ENCODE measurements around the gene UCN3. TPM values are rescaled to one million over a fixed set of nuclear protein-coding genes. Genes with fewer than 3 reads are reported as not detected.

UCN3 gene
- total RNA-seq, 5 donors from 2014 or later (not counting 1 experiment from before 2014, with no cell fraction given), result not detected

- no peaks in the 10 kb centered on the region for H3K9me3 ChIP-seq
- no peak overlapping the region for H3K4me3 ChIP-seq (ENCODE audit: control insufficient read depth in 1 of 2, extremely low read depth in 1 of 2, low read length in 1 of 2)
- ChIA-PET POLR2A (no interaction called here), CTCF (no interaction called here)
- Mint-ChIP-seq H3K27me3 (peaks cover 10 to 12% of the 10 kb centered on the region in 2 donors), H3K36me3 (no peaks in the 10 kb centered on the region), H3K27ac (no peak overlapping the region), H3K4me3 (no peak overlapping the region), H3K4me1 (no peaks in the 10 kb centered on the region), H3K9me3 (peaks cover 4 to 22% (median 19%) of the 10 kb centered on the region in 3 donors)
- DNase-seq, result no peak
- H3K36me3 ChIP-seq (ENCODE audit: control insufficient read depth in 2 of 2, extremely low read depth in 1 of 2, insufficient read depth in 1 of 2, low read length in 1 of 2), result no peaks in the 10 kb centered on the region
- H3K27ac ChIP-seq (ENCODE audit: low read length), result no peak overlapping the region
- 94% methylated on average over 15 of the region's 18 CpGs for WGBS (ENCODE audit: insufficient coverage)
- ATAC-seq (replicated peaks in 1 of 4), result no peak
- H3K4me1 ChIP-seq (ENCODE audit: control insufficient read depth in 1 of 2, extremely low read depth in 1 of 2, insufficient read depth in 2 of 2, low read length in 2 of 2), result no peaks in the 10 kb centered on the region
- peaks cover 0 to 14% of the 10 kb centered on the region in 2 experiments for H3K27me3 ChIP-seq (replicated peaks in 1 of 2; ENCODE audit: control insufficient read depth in 2 of 2, extremely low read depth in 1 of 2, insufficient read depth in 2 of 2, low read length in 1 of 2)
Measured at GRCh38 chr10:5395168-5395567, 30.4 kb downstream of the UCN3 start.

GRCh38 chr10:5396556-5397300 lies 32.0 kb downstream of the UCN3 start:
- Mint-ChIP-seq H3K27ac (no peak overlapping the region), H3K9me3 (peaks cover 0 to 7% (median 3%) of the 10 kb centered on the region in 3 donors), H3K27me3 (peaks cover 10 to 12% of the 10 kb centered on the region in 2 donors), H3K4me1 (no peaks in the 10 kb centered on the region), H3K36me3 (no peaks in the 10 kb centered on the region), H3K4me3 (no peak overlapping the region)
- Histone ChIP-seq H3K9me3 (no peaks in the 10 kb centered on the region), H3K4me3 (ENCODE audit: control insufficient read depth in 1 of 2, extremely low read depth in 1 of 2, low read length in 1 of 2) (no peak overlapping the region), H3K4me1 (ENCODE audit: control insufficient read depth in 1 of 2, extremely low read depth in 1 of 2, insufficient read depth in 2 of 2, low read length in 2 of 2) (no peaks in the 10 kb centered on the region), H3K36me3 (ENCODE audit: control insufficient read depth in 2 of 2, extremely low read depth in 1 of 2, insufficient read depth in 1 of 2, low read length in 1 of 2) (no peaks in the 10 kb centered on the region), H3K27me3 (replicated peaks in 1 of 2; ENCODE audit: control insufficient read depth in 2 of 2, extremely low read depth in 1 of 2, insufficient read depth in 2 of 2, low read length in 1 of 2) (peaks cover 0 to 14% of the 10 kb centered on the region in 2 experiments), H3K27ac (ENCODE audit: low read length) (no peak overlapping the region)
- CTCF ChIA-PET, result no interaction called here
- WGBS (ENCODE audit: insufficient coverage), result 97% methylated on average over 4 of the region's 12 CpGs
- ATAC-seq (replicated peaks in 1 of 4) (no peak), DNase-seq (no peak)
- POLR2A ChIA-PET, result interaction anchor here in 1 of 2 donors (0.6 kb wide), 1 partner anchor 1884 kb away, joined by 3 read pairs; no protein-coding TSS in a partner anchor

- POLR2A ChIA-PET, result no interaction called here
Measured at GRCh38 chr10:5399332-5399731, 34.6 kb downstream of the UCN3 start.

GRCh38 chr10:5400468-5401240 lies 35.9 kb downstream of the UCN3 start:
- no peaks in the 10 kb centered on the region for H3K9me3 Mint-ChIP-seq
- H3K4me3 Mint-ChIP-seq, result no peak overlapping the region
- no peak overlapping the region for H3K27ac ChIP-seq (ENCODE audit: low read length)
- peaks cover 0 to 14% of the 10 kb centered on the region in 2 experiments for H3K27me3 ChIP-seq (replicated peaks in 1 of 2; ENCODE audit: control insufficient read depth in 2 of 2, extremely low read depth in 1 of 2, insufficient read depth in 2 of 2, low read length in 1 of 2)
- WGBS (ENCODE audit: insufficient coverage), result 87% methylated on average over 4 of the region's 9 CpGs
- H3K27ac Mint-ChIP-seq, result no peak overlapping the region
- ChIA-PET POLR2A (no interaction called here), CTCF (interaction anchor here in 1 of 2 donors (1.1 kb wide), 1 partner anchor 32 kb away, joined by 3 read pairs; no protein-coding TSS in a partner anchor)
- H3K36me3 ChIP-seq (ENCODE audit: control insufficient read depth in 2 of 2, extremely low read depth in 1 of 2, insufficient read depth in 1 of 2, low read length in 1 of 2), result no peaks in the 10 kb centered on the region
- ATAC-seq (replicated peaks in 1 of 4) (no peak), DNase-seq (no peak)
- no peaks in the 10 kb centered on the region for H3K9me3 ChIP-seq
- H3K27me3 Mint-ChIP-seq, result peaks cover 2 to 10% of the 10 kb centered on the region in 2 donors
- H3K4me3 ChIP-seq (ENCODE audit: control insufficient read depth in 1 of 2, extremely low read depth in 1 of 2, low read length in 1 of 2), result no peak overlapping the region
- no peaks in the 10 kb centered on the region for H3K4me1 ChIP-seq (ENCODE audit: control insufficient read depth in 1 of 2, extremely low read depth in 1 of 2, insufficient read depth in 2 of 2, low read length in 2 of 2)
- H3K36me3 Mint-ChIP-seq, result no peaks in the 10 kb centered on the region
- H3K4me1 Mint-ChIP-seq, result no peaks in the 10 kb centered on the region

More at GRCh38 chr10:5399332-5399731, 34.6 kb downstream of the UCN3 start:
- no peak for ATAC-seq (replicated peaks in 1 of 4)
- H3K27me3 ChIP-seq (replicated peaks in 1 of 2; ENCODE audit: control insufficient read depth in 2 of 2, extremely low read depth in 1 of 2, insufficient read depth in 2 of 2, low read length in 1 of 2), result peaks cover 0 to 14% of the 10 kb centered on the region in 2 experiments
- H3K9me3 Mint-ChIP-seq, result no peaks in the 10 kb centered on the region
- H3K4me3 Mint-ChIP-seq, result no peak overlapping the region
- H3K4me3 ChIP-seq (ENCODE audit: control insufficient read depth in 1 of 2, extremely low read depth in 1 of 2, low read length in 1 of 2), result no peak overlapping the region
- H3K27ac Mint-ChIP-seq, result no peak overlapping the region
- no CpG with 5 or more reads among the region's 6 CpGs for WGBS (ENCODE audit: insufficient coverage)
- CTCF ChIA-PET, result no interaction called here
- no peak overlapping the region for H3K27ac ChIP-seq (ENCODE audit: low read length)
- no peaks in the 10 kb centered on the region for H3K4me1 ChIP-seq (ENCODE audit: control insufficient read depth in 1 of 2, extremely low read depth in 1 of 2, insufficient read depth in 2 of 2, low read length in 2 of 2)
- no peaks in the 10 kb centered on the region for H3K36me3 ChIP-seq (ENCODE audit: control insufficient read depth in 2 of 2, extremely low read depth in 1 of 2, insufficient read depth in 1 of 2, low read length in 1 of 2)
- no peaks in the 10 kb centered on the region for H3K36me3 Mint-ChIP-seq
- H3K27me3 Mint-ChIP-seq, result peaks cover 3 to 10% of the 10 kb centered on the region in 2 donors
- no peak for DNase-seq
- no peaks in the 10 kb centered on the region for H3K4me1 Mint-ChIP-seq
- H3K9me3 ChIP-seq, result no peaks in the 10 kb centered on the region

- no peak for DNase-seq
- Mint-ChIP-seq H3K36me3 (no peaks in the 10 kb centered on the region), H3K27ac (no peak overlapping the region), H3K4me1 (no peaks in the 10 kb centered on the region), H3K4me3 (no peak overlapping the region), H3K9me3 (no peaks in the 10 kb centered on the region), H3K27me3 (peaks cover 0 to 5% of the 10 kb centered on the region in 2 donors)
- CTCF ChIA-PET, result no interaction called here
- ATAC-seq (replicated peaks in 1 of 4), result no peak
- POLR2A ChIA-PET, result no interaction called here
- Histone ChIP-seq H3K27me3 (replicated peaks in 1 of 2; ENCODE audit: control insufficient read depth in 2 of 2, extremely low read depth in 1 of 2, insufficient read depth in 2 of 2, low read length in 1 of 2) (peaks cover 0 to 8% of the 10 kb centered on the region in 2 experiments), H3K4me3 (ENCODE audit: control insufficient read depth in 1 of 2, extremely low read depth in 1 of 2, low read length in 1 of 2) (no peak overlapping the region), H3K27ac (ENCODE audit: low read length) (no peak overlapping the region), H3K4me1 (ENCODE audit: control insufficient read depth in 1 of 2, extremely low read depth in 1 of 2, insufficient read depth in 2 of 2, low read length in 2 of 2) (no peaks in the 10 kb centered on the region), H3K36me3 (ENCODE audit: control insufficient read depth in 2 of 2, extremely low read depth in 1 of 2, insufficient read depth in 1 of 2, low read length in 1 of 2) (no peaks in the 10 kb centered on the region), H3K9me3 (no peaks in the 10 kb centered on the region)
- 79% methylated on average over 2 of the region's 3 CpGs for WGBS (ENCODE audit: insufficient coverage)
Measured at GRCh38 chr10:5402798-5403197, 38.0 kb downstream of the UCN3 start.

- H3K27me3 Mint-ChIP-seq, result peaks cover 4 to 9% of the 10 kb centered on the region in 2 donors
Measured at GRCh38 chr10:5404208-5405041, 39.7 kb downstream of the UCN3 start, which contains the start of gene TUBAL3. Gene TUBAL3 (minus strand): TSS chr10:5404828. CDS start chr10:5404792, 36 bp downstream.

More at GRCh38 chr10:5404208-5405041, 39.7 kb downstream of the UCN3 start, which contains the start of gene TUBAL3:
- Histone ChIP-seq H3K27ac (ENCODE audit: low read length) (no peak within 1 kb of the TSS), H3K4me1 (ENCODE audit: control insufficient read depth in 1 of 2, extremely low read depth in 1 of 2, insufficient read depth in 2 of 2, low read length in 2 of 2) (no peaks in the 10 kb centered on the region), H3K36me3 (ENCODE audit: control insufficient read depth in 2 of 2, extremely low read depth in 1 of 2, insufficient read depth in 1 of 2, low read length in 1 of 2) (no peaks in the 10 kb centered on the region), H3K27me3 (replicated peaks in 1 of 2; ENCODE audit: control insufficient read depth in 2 of 2, extremely low read depth in 1 of 2, insufficient read depth in 2 of 2, low read length in 1 of 2) (no peaks in the 10 kb centered on the region), H3K9me3 (no peaks in the 10 kb centered on the region), H3K4me3 (ENCODE audit: control insufficient read depth in 1 of 2, extremely low read depth in 1 of 2, low read length in 1 of 2) (no peak within 1 kb of the TSS)
- H3K27ac Mint-ChIP-seq, result no peak within 1 kb of the TSS
- ChIA-PET CTCF (no interaction called here), POLR2A (interaction anchor here (0.5 kb wide), 2 partner anchors 300 to 461 kb away, joined by 5 to 6 read pairs; no protein-coding TSS in a partner anchor)
- no peak within 1 kb of the TSS for H3K4me3 Mint-ChIP-seq
- no peaks in the 10 kb centered on the region for H3K9me3 Mint-ChIP-seq
- no peak for DNase-seq
- H3K36me3 Mint-ChIP-seq, result no peaks in the 10 kb centered on the region
- ATAC-seq (replicated peaks in 1 of 4), result no peak
- no peaks in the 10 kb centered on the region for H3K4me1 Mint-ChIP-seq
- WGBS (ENCODE audit: insufficient coverage), result 89% methylated on average over 3 of the region's 8 CpGs
